DOHH2 (cell line): ENCODE measurements around the gene CEP44.

Experiments used
- H3F3A ChIP-seq: fragments of 200-600 bp; sonication (generic), shearing (Covaris generic); 2 replicates; pipeline ENCODE4 v1.6.0; 2016; ENCODE audit warnings: antibody characterized with exemption, mild to moderate bottlenecking; ENCODE audit not compliant: control insufficient read depth, insufficient read depth
- H3K27ac ChIP-seq: fragments of 200-600 bp; sonication (generic); 2 replicates; pipeline ENCODE4 v1.5.1; 2014; ENCODE audit warnings: low read depth, mild to moderate bottlenecking, low read length, moderate library complexity
- H3K27me3 ChIP-seq: fragments of 200-600 bp; sonication (generic); 2 replicates; pipeline ENCODE4 v1.6.1; 2014; ENCODE audit warnings: mild to moderate bottlenecking, low read length, mixed read lengths; ENCODE audit not compliant: control insufficient read depth
- H3K36me3 ChIP-seq: fragments of 200-600 bp; sonication (generic); 2 replicates; pipeline ENCODE4 v1.6.1; 2014; ENCODE audit warnings: mild to moderate bottlenecking, low read length, moderate library complexity, mixed read lengths; ENCODE audit not compliant: control insufficient read depth
- H3K4me1 ChIP-seq: fragments of 200-600 bp; sonication (generic); 2 replicates; pipeline ENCODE4 v1.6.1; 2014; ENCODE audit warnings: mild to moderate bottlenecking, low read length, mixed read lengths; ENCODE audit not compliant: control insufficient read depth
- H3K4me2 ChIP-seq: fragments of 200-600 bp; sonication (generic); 2 replicates; pipeline ENCODE4 v1.6.0; 2014; ENCODE audit warnings: mild to moderate bottlenecking, low read length, moderate library complexity
- H3K4me3 ChIP-seq: fragments of 200-600 bp; sonication (generic); 2 replicates; pipeline ENCODE4 v1.5.1; 2014; ENCODE audit warnings: mild to moderate bottlenecking, low read length, mixed read lengths
- H3K79me2 ChIP-seq: fragments of 200-600 bp; sonication (generic); 2 replicates; pipeline ENCODE4 v1.6.1; 2014; ENCODE audit warnings: mild to moderate bottlenecking, low read length, mixed read lengths; ENCODE audit not compliant: control insufficient read depth
- H3K9me2 ChIP-seq: fragments of 200-600 bp; sonication (generic); replicated peaks from 2 replicates; pipeline ENCODE4 v1.6.1; 2014; ENCODE audit warnings: mild to moderate bottlenecking, low read length, mixed read lengths; ENCODE audit not compliant: control insufficient read depth
- H3K9me3 ChIP-seq: fragments of 200-600 bp; sonication (generic); 2 replicates; pipeline ENCODE4 v1.6.1; 2014; ENCODE audit warnings: antibody characterized with exemption, low read length, mixed read lengths; ENCODE audit not compliant: control insufficient read depth, insufficient read depth
- H4K20me1 ChIP-seq: fragments of 200-600 bp; sonication (generic); 2 replicates; pipeline ENCODE4 v1.6.0; 2014; ENCODE audit warnings: low read depth, mild to moderate bottlenecking, antibody characterized with exemption, low read length, moderate library complexity; ENCODE audit not compliant: control insufficient read depth, insufficient read depth
- CTCF ChIP-seq: fragments of 200-600 bp; sonication (generic); IDR thresholded peaks from one replicate; pipeline ENCODE4 v1.5.1; 2014; ENCODE audit warnings: antibody characterized with exemption, mild to moderate bottlenecking, low read depth, low read length; ENCODE audit not compliant: poor library complexity, severe bottlenecking
- EZH2phosphoT487 ChIP-seq: fragments of 200-600 bp; sonication (generic); IDR thresholded peaks from 2 replicates; pipeline ENCODE4 v1.6.1; 2017; ENCODE audit warnings: borderline replicate concordance, mild to moderate bottlenecking, antibody characterized with exemption, low read length, moderate library complexity, mixed read lengths

The CEP44 gene

GRCh38 chr4:174303687-174304086 lies 20.0 kb downstream of the CEP44 start:
- H3K79me2 ChIP-seq: no peaks in the 10 kb centered on the region
- no peaks in the 10 kb centered on the region for H3K27me3 ChIP-seq
- TF ChIP-seq CTCF (no peak), EZH2phosphoT487 (no peak)
- H3K27ac ChIP-seq: no peak overlapping the region
- H4K20me1 ChIP-seq: no peaks in the 10 kb centered on the region
- no peaks in the 10 kb centered on the region for H3K9me2 ChIP-seq
- H3K36me3 ChIP-seq: peaks cover 47% of the 10 kb centered on the region
- no peak overlapping the region for H3K4me2 ChIP-seq
- no peaks in the 10 kb centered on the region for H3K4me1 ChIP-seq
- H3K4me3 ChIP-seq: no peak overlapping the region
- no peaks in the 10 kb centered on the region for H3F3A ChIP-seq
- H3K9me3 ChIP-seq: no peaks in the 10 kb centered on the region

GRCh38 chr4:174304664-174305063 lies 21.0 kb downstream of the CEP44 start:
- H3K79me2 ChIP-seq: no peaks in the 10 kb centered on the region
- H3K4me1 ChIP-seq: no peaks in the 10 kb centered on the region
- H3F3A ChIP-seq: no peaks in the 10 kb centered on the region
- no peaks in the 10 kb centered on the region for H3K27me3 ChIP-seq
- H3K27ac ChIP-seq: no peak overlapping the region
- no peak overlapping the region for H3K4me2 ChIP-seq
- no peak overlapping the region for H3K4me3 ChIP-seq
- H3K36me3 ChIP-seq: peaks cover 48% of the 10 kb centered on the region
- no peaks in the 10 kb centered on the region for H4K20me1 ChIP-seq
- no peaks in the 10 kb centered on the region for H3K9me2 ChIP-seq
- TF ChIP-seq CTCF: no peak
- no peak for TF ChIP-seq EZH2phosphoT487
- H3K9me3 ChIP-seq: no peaks in the 10 kb centered on the region

- H3K9me3 ChIP-seq: no peaks in the 10 kb centered on the region
Measured at GRCh38 chr4:174305961-174306360, 22.2 kb downstream of the CEP44 start.

More at GRCh38 chr4:174305961-174306360, 22.2 kb downstream of the CEP44 start:
- no peaks in the 10 kb centered on the region for H4K20me1 ChIP-seq
- peaks cover 45% of the 10 kb centered on the region for H3K36me3 ChIP-seq
- no peaks in the 10 kb centered on the region for H3F3A ChIP-seq
- no peaks in the 10 kb centered on the region for H3K4me1 ChIP-seq
- no peaks in the 10 kb centered on the region for H3K79me2 ChIP-seq
- no peak overlapping the region for H3K4me2 ChIP-seq
- no peaks in the 10 kb centered on the region for H3K9me2 ChIP-seq
- H3K4me3 ChIP-seq: no peak overlapping the region
- no peak for TF ChIP-seq EZH2phosphoT487
- no peak for TF ChIP-seq CTCF
- no peak overlapping the region for H3K27ac ChIP-seq
- no peaks in the 10 kb centered on the region for H3K27me3 ChIP-seq
